GM18517 (cell line): ENCODE results near the gene KRTAP5-6.

Experiments used
- ATAC-seq: cut with Tn5 transposase; IDR thresholded peaks from one replicate; pipeline ENCODE4 v1.9.1; 2021; ENCODE audit warnings: mild to moderate bottlenecking, moderate library complexity; ENCODE audit not compliant: unreplicated experiment

The KRTAP5-6 gene

DNA sequence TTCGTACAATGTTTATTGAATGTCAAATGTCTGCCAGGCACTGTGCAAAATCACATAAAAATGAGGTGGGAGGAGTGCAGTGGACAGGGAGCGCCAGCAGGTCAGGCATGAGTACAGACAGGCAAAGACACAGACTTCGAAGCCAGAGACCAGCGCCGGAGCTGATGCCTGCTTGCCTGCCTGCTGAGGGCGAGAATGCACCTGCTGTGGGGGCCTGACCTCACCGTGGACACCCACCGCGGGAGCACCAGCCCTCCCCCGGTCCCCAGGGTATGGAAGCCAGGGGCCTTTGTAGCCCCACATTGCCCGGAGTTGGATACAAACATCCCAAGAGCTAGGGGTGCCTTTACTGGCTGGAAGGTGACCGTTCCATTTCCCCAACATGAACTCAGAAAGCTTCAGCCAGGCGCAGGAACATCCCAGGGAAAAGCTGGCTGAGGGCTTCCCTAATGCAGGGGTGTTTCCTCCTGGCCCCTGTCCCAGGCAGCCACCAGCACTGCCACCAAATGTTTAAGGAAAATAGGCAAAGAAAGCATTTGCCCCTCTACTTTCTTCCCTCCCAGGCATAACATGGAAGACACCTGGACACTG is 35.5 kb downstream of the KRTAP5-6 start:
- no peak for ATAC-seq

DNA sequence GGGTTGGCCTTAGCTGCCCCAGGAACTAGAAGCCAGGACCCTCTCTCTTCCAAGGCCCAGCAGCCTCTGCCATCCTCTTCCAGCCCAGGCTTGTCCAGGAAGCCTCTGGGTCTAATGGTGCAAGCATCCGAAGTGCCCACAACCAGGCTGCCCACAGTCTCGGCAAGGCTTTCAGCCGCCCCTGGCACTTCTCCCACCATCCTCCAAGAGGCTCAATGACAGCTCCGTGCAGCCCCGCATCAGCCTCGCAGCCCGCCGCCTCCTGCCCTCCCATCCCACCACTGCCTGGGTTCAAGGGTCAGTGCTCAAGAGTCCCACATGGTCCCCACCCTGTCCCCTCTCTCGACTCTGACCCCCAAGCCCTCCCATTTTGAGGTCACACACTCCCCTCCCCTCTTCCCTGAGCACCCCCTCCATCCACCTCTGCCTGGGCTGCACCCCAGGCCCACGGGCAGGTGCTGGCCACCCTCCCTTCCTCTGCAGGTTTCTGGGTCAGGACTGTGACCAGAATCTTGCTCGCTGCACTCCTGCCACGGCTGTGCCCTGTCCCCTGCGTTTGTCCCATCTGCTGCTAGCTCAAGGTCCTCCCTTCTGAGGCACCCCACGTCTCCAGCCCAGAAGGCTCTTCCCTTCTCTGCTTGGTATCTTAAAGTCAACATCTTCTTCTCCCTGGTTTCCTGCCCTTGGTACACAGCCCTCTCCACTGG is 36.2 kb downstream of the KRTAP5-6 start:
- no peak for ATAC-seq

DNA sequence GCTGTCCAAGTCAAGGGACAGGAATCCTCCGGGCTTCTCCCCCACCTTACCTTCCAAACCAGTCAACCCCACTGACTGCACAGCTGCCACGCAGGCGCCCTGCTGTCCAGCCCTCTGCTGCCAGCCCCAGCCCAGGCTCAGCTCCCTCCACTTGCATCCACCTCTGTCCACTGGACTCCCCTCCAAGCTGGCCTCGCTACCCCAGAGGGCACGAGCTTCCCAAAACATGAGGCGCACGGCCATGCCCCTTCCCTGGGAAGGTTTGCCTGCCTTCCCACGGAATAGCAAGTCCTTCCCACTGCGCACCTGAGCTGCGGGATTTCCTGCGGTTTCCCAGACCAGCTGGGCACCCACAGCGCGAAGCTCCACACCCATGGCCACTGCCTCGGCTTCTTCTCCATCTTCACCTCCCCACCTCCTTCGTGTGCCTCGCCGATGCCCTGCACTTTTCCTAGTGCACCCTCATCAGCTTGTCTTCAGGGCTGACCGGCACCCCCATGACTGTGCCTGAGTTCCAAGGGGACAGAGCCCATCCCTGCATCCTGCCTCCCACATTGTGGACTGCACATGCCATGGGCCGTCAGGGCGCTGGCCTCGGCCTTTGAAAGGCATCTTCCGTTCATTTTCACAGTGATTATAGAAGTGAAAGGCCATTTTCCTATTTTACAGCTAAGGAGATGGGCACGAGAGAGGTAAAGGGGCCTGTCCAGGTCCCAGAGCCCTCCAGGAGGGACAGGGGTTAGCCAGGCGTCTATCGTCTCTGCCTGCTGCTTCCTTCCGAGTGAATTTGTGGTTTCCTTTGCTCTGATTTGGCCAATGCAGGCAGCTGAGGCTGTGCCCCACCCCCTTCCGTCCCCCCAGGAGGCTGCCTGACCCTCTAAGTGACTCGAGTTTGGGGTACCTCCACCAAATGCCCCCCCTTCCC is 37.0 kb downstream of the KRTAP5-6 start:
- ATAC-seq: no peak

DNA sequence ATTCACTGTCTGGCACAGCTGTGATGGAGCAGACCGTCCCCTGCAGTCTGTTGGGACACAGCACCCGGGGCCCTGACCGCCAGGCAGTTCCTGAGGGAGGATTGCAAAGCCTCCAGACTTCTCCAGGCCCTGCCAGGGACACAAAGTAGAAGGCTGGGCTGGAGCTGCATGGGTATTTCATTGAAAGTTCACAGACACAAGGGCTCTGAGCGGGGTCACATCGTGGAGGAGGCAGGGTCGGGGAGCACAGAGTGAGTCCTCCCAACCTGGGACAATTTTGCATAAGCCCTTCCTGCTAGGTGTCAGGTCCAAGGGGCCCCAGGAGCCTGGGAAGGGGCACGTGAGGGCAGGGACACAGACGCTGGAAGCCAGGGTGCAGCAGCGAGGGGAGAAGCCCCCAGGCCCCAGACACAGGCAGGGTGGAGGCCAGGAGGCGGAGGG is 37.7 kb downstream of the KRTAP5-6 start:
- no peak for ATAC-seq

DNA sequence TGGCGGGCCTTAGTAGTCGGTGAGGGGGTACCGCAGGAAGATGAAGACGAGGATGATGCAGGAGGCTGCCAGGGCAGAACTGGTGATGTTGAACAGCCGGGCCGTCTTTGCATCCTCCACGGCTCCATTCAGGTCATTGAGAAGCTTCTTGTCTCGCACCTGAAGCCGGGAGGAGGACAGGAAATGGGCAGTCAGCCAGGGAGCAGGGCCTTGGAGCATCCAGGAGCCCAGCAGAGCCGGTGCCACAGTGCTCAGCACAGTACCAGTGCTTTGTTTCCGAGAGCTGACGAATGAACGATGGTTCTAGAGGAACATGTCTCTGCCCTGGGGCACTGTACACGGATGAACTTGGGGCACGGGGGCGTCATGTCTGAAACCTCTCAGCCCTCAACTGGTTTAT is 38.3 kb downstream of the KRTAP5-6 start:
- no peak for ATAC-seq

DNA sequence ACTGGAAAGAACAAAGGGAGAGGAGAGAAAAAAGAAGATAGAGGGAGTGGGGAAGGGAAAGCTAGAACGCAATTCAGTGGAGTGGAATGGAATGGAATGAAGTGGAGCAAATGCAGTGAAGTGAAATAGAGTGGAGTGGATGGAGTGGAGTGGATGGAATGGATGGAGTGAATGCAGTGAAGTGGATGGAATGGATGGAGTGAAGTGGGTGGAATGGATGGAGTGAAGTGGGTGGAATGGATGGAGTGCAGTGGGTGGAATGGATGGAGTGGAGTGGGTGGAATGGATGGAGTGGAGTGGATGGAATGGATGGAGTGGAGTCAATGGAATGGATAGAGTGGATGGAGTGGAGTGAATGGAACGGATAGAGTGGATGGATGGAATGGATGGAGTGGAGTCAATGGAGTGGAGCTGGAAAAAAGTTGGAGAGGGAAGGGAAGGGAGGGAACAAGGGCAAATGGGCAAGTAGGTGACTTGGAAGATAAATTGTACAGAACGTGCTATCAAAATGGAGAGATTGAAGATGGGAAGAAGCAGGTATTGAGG is 39.5 kb downstream of the KRTAP5-6 start:
- no peak for ATAC-seq

DNA sequence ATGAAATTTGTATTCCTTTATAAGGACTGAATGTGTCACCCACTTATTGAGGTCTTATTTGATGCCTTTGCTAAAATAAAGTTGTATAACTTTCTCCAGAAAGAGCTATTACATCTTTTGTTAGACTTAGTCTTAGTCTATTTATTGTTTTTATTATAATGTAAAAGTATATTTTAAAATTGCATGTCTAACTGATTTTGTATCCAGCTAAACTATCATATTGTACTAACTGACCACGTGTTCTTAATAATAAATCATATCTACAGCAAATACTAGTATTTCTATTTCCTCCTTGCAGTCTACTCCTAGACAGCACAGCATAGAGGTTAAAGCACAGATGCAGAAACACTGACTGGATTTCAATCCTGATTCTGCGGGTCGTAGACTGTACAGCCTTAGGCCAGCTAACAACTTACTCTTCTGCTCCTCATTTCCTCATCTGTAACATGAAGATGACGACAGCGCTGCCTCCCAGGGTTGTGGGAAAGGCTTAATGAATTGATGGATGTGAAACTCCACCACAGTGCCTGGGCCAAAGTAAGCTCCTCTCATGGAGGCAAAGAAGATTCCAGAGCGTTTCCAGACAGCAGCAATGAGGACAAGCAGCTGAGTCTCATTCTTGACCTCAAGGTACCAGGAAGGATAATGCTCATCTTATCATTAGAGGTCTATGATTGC is 40.2 kb downstream of the KRTAP5-6 start:
- ATAC-seq: no peak

DNA sequence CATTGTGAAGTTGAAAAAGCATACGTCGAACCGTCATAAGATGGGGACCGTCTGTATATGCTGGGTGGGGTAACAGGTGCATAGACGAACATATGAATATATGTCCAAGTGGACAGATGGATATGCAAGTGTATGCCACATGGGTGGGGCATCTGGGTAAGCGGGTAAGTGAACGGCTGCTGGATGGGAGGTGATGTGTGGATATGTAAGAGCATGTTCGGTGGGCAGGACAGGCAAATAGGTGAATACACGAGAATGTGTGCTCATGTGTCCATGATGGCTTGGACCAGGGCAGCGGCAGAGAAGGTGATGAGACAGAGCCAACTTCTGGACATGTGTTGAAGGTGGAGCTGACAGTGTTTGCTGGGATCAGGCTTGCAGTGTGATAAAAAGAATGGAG is 41.4 kb downstream of the KRTAP5-6 start:
- no peak for ATAC-seq

DNA sequence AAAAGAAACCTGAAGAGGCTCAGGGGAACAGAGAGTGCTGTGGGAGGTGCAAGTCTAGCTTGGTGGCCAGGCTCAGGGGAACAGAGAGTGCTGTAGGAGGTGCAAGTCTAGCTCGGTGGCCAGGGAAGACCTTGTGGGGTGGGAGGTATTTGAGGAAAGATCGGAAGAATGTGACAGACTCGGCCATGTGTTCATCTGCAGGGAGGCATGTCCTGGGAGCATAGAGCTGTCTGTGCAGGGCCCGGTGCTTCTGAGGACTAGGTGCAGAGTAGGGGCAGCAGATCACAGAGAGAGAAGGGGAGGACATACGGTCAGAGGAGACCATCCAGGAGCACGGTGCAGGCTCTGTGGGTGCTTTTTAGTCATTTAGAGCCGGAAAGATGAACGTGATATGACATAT is 42.6 kb downstream of the KRTAP5-6 start:
- no peak for ATAC-seq

DNA sequence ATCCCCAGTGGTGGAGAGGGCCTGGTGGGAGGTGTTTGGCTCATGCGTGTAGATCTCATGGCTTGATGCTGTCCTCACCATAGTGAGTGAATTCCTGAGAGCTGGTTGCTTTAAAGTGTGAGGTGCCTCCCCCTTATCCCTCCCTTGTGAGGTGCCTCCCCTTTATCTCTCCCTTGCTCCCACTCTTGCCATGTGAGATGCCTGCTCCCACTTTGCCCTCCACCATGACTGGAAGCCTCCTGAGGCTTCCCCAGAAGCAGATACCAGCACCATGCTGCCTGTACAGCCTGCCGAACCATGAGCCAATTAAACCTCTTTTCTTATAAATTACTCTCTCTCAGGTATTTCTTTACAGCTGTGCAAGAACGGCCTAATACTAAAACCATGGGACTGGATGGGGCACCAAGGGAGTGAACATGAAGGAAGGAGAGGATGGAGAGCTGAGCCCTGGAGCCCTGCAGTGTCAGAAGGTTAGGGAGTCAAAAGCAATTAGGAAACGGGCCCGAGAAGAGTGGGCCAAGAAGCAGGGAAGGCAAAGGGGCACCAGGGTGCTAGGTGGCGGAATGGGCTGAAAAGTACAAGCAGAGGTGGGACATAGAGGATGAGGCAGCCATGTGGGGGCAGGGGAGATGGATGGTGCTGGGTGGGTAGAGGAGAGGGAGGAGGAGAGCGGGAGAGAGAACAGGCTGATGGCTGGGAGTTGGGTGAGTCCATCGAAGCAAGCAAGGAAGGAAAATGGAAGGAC is 44.0 kb downstream of the KRTAP5-6 start:
- ATAC-seq: no peak

DNA sequence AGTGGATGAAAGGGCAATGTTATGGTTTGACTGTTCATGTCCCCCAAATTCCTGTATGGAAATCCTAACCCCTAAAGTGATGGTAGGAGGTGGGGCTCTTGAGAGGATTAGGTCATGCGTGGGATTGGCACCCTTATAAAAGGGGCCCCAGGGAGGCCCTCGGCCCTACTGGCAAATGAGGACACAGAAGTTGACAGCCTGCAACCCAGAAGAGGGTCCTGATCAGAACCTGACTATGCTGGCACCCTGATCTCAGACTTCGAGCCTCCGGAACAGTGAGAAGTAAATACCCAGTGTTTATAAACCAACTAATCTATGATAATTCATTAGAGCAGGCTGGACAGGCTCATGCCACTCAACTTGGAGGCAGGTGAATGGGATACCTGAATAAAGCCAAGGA is 44.7 kb downstream of the KRTAP5-6 start:
- ATAC-seq: no peak

DNA sequence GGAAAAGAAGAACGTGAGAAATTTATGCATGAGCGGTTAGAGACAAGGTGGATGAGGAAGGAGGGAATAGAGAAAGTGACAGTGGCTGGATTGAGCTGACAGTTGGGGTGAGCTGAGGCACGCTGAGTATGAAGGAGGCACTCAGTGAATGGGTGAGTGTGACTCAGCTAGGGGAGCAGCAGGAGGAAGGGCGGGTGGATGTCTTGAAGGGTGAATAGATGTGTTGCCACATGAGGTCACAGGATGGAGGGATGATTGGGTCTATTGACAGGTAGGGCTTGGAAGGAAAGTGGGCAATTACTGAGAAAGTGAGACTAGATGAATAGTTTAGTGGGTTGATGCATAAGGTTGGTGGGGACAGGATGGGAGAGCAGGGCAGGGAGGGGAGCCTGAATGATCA is 45.4 kb downstream of the KRTAP5-6 start:
- no peak for ATAC-seq

DNA sequence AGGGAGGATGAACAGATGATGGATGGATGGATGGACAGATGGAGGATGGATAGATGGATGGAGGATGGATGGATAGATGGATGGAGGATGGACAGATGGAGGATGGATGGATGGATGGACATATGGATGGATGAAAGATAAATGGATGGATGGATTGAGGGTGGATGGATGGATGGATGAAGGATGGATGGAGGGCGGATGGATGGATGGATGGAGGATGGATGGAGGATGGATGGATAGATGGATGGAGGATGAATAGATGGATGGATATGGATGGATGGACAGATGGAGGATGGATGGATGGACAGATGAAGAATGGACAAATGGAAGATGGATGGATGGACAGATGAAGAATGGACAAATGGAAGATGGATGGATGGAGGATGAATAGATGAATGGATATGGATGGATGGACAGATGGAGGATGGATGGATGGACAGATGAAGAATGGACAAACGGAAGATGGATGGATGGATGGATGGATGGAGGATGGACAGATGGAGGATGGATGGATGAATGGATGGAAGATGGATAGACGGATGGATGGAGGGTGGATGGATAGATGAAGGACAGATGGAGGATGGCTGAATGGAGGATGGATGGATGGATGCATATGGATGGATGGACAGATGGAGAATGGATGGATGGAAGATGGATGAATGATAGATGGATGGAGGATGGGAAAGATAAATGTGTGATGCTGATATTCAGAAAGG is 46.0 kb downstream of the KRTAP5-6 start:
- no peak for ATAC-seq

DNA sequence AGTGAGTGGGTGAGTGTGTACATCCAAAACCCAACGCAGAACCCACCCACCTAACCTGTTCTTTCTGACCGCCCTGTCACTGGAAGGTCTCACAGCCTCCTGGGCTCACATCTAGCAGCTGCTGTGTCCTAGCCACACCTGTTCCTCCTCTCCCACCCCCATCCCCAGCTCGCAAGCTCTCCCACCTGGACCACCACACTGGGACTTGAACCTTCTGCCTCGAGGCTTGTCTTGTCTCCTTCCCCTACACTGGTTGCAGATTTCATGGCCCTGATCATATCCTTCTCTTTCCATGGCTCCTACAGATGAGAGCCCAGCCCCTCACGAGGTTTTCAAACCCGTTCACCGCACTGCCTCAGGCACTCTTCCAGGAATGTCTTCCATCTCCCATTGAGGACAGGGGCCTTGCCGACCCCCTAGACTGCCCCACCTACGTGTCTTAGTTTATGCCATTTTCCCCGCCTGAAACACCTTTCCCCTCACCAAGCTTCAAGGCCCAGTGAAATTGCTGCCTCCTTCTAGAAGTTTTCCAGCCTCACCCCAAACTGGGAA is 46.7 kb downstream of the KRTAP5-6 start:
- ATAC-seq: no peak

DNA sequence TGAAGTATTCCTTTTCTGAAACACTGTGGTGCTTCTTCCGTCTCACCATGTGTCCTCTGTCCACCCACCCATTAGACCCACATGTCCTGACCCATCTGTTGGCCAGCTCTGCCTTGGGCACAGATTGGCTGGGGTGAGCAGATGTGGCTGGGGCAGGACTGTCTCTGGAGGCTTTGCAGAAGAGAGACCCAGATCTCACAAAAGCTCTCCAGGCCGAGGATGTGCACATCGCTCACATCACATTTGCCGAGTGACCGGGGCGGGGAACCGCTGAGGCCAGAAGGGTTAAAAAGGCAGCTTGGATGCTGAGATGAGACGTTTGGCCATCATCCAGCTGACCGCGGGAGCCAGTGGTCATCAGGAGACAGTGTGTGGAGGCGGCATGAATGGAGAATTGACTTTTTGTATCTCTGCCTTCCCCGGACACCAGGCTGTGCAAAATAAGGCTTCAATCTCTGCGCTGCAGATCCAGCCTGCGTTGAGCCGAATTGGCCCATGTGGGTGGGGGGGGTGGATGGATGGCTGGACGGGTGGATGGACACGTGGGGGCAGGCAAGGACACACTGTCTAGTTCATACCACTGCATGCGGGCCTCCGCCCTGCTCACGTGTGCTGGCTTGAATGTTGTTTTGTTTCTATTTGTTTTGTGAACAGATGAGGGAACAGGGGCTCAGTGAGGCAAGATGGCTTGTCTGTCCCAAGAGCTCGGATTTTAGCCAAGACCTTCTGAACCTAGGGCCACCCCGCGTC is 47.3 kb downstream of the KRTAP5-6 start:
- no peak for ATAC-seq

DNA sequence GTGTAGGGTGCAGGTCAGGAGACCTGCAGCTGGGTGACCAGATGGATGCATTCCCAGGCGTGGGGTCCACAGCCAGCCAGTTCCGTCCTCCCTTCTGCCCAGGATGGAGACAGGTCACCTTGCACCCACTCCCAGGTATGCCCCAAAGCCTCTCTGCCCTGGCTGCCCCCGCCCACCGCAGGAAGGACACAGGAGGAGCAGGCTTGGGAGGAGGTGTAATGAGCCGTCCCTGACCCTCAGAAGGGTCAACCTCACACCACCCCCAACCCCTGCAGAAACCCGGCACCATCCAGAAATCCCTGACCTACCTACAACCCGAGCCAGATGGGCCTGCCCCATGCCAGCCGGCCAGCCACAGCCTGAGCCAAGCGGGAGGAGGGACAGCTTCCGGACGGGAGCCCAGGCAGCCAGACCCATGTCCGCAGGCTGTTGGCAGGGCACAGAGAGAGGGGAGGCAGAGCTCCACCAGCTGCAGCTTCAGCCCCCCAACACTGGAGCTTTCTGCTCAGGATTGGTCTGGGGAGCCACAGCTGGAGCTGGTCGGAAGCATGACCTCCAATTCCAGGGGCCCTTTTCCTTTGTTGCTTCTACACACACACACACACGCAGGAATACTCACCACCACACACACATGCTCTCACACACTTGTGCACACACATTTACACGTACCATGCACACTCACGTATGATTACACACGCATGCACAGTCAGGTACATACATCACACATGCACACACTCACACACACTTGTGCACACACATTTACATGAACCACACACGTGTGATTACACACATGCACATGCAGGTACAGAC is 48.1 kb downstream of the KRTAP5-6 start:
- ATAC-seq: no peak

DNA sequence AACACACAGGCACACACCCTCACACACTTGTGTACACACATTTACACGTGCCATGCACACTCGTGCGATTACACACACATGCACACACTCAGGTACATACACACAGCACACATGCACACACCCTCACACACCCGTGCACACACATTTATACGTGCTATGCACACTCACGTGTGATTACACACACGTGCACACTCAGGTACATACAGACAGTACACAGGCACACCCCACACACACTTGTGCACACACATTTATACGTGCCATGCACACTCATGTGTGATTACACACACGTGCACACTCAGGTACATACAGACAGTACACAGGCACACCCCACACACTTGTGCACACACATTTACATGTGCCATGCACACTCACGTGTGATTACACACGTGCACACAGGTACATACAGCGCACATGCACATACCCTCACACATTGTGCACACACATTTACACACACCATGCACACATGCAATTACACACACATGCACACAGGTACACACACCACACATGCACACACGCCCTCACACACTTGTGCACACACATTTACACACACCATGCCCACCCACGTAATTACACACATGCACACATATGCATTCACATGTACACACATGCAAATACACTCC is 48.8 kb downstream of the KRTAP5-6 start:
- ATAC-seq: no peak
